Raji (cell line): ENCODE data around the gene RNF207.

Source experiments
- POLR2A ChIP-seq: IDR thresholded peaks from 2 replicates; pipeline ENCODE4 v1.6.1; 2011; ENCODE audit warnings: low read depth, low read length, control low read depth; ENCODE audit not compliant: insufficient read depth

The RNF207 gene

DNA sequence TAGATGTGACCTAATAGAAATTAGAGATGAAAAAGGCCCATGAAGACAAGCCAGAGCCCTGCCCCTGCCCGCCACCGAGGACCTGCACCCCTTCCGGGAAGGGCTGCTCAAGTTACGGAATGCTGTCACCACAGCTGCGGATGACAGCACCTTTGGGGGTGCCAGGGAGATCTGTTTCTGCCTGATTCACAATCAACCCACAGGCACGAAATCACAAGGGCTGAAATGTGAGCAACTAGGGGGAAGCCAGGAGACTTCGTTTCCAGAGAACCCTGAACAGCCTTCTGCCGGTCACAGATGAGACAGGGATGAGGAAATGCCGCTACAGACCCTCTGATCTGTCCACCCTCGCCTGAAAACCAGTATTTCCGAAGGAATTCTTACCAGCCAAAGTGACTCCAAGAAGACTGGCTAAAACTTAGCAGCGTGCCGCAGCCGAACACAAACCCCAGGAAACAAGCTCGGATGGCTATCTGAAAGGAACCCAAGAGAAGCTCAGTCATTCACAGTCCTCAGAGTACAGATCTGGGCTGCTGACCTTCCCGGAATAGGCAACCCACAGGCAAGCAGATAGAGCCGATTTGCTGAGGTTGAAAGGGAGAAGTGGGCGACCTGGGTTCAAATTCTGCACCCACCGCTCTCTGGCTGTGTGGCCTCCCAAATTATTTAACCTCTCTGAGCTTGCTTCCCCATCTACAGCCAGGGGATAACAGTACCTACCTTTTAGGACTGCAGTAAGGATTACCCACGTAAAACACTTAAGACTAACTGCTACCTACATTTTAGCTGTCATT, 28.8 kb downstream of the RNF207 start:
- TF ChIP-seq POLR2A, result no peak

DNA sequence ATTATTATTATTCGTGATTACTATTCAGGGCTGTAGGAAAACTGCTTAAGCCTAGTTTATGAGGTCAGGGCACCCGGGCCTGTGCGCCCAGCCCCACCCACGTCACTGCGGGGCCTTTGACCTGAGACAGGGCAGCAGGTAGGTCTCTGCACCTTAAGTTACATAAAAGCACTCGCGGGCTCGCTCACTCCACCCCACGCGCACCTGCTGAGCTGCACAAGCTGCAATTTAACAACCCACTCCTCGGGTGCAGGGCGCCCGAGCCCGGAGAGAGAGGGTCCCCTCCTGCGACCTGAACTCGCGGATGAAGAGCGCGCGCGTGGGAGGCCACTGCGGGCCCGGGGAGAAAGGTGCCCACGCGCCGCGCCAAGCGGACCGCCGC, 29.4 kb downstream of the RNF207 start:
- TF ChIP-seq POLR2A, result no peak

DNA sequence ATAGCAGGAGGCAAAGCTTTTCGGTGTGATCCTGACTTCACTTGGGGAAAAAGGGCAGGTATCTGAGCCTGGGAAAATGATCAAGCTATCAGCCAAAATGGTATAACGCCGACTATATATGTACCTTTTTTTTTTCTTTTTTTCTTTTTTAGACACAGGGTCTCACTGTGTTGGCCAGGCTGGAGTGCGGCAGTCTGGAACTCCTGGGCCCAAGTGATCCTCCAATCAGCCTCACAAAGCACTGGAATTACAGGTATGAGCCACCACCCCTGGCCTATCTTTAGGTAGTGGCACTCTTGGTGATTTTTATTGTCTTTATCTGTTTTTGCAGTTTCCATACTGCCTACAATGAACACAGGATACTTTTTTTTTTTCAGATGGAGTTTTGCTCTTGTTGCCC, 31.2 kb downstream of the RNF207 start:
- no peak for TF ChIP-seq POLR2A

DNA sequence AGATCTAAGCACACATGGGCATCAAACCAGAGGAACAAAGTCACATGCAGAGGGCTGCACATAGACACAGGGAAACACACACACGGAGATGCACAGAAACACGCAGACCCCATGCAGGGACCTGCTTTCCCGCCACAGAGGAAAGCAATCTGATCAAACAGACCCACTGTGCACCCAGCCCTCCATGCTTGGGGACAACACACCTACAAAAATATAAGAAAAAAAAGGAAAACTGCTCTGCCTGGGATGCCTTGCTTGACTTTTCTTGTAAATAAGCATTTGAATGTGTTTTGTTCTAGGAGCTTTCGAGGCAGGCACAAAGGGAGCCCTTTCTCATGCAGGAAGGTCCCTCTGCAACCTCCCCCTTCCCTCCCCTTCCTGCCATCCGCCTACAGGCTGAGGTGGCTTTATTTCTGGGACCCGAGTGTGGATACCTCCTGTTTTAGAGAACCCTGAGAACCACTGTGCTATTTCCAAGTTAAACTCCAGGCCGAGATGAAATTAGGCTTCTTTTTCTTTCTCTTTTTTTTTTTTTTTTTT, 33.4 kb downstream of the RNF207 start:
- no peak for TF ChIP-seq POLR2A

DNA sequence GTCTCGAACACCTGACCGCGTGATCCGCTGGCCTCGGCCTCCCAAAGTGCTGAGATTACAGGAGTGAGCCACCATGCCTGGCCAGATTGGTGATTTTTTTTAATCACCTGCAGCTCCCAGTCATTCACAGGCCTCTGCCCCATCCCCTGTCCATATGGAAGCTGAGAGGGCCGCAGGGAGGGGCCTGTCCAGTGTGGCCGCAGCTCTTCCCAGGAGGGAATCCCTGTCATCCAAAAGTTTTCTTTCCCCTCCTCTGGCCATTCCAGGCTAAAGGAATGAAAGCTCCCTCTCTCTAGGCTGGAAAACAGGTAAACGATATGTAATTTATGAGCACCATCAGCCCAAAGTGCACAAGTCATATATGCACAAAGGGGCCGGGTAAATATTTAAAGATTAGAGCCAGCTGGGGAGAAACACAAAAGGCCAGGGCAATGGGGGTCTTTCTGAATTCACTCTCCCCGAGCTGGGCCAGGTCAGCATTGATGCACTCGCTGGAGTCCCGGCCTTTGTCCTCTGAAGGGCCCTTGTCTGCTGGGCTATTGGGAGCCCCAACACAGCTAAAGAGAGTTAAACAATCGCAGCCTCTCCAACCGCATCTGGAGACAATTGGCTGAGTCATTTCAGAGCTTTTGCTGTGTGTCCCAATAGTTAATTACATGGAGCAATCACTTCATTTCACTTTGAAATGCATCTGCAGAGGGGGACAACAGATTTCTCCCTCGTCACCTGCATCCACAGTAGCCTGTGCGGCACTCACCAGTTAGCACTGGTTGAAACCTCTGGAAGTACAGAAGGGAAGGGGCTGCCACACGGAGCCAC, 34.2 kb downstream of the RNF207 start:
- TF ChIP-seq POLR2A, result no peak

DNA sequence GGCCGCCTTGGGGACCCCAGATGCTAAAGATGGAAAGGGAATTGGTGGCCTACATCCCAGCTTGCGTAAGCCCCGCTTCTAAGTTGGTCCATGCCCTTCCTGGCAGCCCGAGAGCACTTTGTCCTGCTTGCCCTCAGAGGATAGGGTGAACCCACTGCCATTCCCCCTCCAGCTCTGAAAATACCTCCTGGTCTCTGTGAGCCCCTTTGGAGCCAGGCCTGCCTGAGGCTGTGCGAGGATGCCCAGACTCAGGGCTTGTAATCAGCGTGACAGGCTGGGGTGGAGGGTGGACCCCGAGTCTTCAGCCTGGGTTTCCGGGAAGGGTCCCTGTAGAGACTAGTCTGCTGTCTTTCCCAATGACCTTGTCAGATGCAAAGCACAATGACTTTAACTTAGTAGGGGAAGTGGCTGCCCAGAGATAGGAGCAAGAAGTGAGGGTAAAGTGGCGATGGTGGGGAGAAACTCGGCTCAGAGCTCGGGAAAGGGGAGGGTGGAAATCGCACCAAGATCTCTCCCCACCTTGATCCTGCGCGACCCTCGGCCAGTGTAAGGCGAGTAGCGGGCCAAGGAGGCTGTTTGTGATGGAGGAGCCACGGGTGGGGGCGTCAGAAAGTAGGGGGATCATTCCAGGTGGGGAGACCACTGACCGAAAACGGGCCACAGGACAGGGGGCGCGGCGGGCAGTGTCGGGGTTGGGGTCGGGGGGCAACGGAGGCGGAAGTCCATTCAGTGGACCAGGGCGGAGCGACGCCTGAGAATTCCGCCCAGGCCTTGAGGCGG, 35.4 kb downstream of the RNF207 start:
- TF ChIP-seq POLR2A, result no peak

DNA sequence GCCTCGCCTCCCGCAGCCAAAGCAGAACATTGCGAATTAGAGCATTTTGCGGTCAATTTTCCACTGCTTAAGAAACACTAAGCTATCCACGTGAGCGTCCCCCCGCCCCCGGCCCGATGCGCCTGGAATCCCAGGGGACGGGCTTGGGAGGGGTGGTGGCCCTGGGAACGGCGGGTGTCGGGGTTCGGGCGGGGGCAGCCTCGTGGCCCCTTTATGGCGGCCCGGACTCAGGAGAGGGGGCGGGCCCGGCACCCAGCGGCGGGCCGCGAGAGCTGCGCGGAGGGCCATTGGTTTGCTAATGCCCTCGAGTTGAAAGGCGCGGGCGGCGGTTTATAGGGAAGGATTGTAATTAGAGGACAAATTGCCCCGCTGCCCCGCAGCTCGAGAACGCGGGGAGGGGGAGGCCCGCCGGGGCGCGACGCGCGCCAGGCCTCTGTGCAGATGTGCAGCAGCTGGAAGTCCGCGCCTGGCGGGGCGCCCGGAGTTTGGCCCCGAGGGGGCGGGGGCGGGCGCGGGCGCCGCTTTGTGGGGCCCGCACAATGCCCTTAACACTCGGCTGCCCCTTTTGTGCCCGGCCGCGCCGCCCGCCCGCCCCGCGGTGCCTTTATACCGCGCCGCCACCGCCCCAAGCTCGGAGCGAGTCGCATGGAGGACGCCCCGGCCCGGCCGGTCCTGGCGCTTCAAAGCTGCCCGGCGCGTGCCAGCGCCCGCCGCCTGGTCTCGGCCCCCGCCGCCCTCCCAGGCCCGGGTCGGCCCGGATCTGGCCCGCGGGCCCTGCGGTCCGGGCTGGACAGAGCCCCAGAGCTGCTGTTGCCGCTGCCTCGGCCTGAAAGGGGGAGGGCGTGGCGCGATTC, 36.2 kb downstream of the RNF207 start:
- no peak for TF ChIP-seq POLR2A

DNA sequence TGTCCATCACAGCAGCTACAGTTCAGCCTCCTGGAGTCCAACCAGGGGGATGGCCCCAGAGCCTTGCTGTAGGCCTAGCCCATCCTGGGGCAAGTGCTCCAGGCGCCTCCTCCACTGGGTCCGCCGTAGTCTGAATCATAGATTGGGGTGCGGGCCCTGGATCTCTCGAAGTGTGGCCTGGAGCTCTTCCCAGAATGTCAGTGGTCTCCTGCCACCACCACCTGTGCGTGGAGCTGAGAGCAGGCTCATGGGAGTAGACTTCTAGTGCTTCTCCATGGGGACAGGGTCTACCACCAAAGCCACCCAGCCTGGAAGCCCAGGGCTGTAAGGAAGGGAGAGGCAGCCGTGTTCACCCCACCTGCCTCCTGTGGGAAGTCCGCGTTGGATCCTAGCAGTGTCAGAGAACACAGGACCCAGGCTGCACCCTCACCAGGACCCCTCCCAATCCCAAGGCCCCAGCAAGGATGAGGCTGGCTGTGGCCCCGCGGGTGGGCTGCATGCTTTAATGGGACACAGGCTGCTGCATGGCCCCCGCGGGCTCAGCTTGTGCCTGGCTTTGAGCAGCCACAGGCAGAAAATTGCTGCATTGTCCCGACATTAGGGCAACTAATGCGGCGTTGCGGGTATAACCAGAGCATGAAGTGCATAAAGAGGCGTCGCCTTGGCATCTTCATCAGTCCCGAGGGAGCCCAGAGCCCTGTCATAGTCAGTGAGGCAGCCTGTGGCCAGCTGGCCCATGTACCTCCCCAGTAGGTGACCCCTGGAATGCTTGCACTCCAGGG, 37.3 kb downstream of the RNF207 start:
- no peak for TF ChIP-seq POLR2A

DNA sequence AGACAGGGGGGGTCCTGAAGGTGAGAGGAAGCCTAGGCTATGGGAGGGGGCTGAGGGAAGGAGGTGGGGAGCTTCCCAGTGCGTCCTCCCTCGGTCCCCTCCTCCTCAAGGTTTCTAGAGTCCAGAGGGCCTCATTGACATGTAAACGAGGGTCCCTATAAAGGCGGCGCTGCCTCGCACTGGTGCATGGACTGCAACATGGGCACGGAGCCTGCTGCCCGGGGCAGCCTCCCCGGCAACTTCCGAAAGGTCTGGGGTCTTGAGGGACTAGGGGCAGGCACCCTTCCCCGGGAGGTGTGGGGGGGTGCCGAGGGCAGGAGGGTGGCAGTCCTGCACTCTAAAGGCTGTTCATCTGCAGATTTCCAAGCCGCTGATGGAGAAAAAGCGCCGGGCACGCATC, 38.1 kb downstream of the RNF207 start, which contains the start of gene HES3:
HES3 (plus strand) TSS at position 187 of the 400 bp plus-strand sequence; CDS start at position 374, 187 bp downstream.
- no peak for TF ChIP-seq POLR2A

DNA sequence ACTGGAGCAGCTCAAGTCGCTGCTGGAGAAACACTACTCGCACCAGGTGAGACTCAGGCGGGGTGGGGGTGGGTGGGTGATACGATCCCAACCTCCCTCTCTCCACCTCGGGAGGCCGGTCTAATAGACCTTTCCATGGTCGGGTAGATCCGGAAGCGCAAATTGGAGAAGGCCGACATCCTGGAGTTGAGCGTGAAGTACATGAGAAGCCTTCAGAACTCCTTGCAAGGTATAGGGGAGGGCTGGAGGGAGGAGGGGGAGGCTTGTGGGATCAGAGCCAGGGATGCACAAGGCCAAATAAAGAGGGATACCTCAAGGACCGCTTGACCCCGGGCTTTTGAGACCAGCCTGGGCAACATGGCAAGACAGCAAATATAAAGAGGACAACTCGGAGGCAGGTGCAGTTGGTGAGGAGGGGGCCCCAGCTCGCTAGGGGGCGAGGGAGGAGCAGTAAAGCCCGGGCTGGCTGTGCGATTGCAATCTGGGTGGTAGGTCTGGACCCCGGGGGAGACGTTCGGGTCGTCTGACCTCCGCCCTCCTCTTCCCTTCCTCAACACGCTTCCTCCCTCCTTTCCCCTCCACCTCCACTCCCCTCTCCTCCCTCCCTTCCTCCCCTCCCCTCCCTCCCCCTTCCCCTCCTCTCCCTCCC, 38.6 kb downstream of the RNF207 start:
- no peak for TF ChIP-seq POLR2A

DNA sequence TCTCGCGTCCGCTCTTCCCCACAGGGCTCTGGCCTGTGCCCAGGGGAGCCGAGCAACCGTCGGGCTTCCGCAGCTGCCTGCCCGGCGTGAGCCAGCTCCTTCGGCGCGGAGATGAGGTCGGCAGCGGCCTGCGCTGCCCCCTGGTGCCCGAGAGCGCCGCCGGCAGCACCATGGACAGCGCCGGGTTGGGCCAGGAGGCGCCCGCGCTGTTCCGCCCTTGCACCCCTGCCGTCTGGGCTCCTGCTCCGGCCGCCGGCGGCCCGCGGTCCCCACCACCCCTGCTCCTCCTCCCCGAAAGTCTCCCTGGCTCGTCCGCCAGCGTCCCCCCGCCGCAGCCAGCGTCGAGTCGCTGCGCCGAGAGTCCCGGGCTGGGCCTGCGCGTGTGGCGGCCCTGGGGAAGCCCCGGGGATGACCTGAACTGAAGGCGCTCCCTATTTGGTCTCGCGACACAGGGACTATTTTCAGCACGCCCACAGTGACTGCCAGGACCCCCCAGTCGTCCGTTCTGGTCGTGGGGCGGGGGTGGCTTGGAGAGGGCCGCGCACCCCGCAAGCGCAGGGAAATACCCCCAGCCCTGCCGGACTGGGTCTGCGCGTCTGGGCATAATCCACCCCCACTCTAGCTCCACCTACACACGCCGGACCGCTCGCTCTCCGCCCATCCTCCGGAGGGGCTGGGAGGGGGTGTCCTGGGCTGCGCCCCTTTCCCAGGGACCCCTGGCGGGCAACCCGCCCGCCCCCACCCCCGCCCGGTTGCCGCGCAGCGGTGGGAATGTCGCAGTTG, 39.4 kb downstream of the RNF207 start:
- TF ChIP-seq POLR2A, result no peak

DNA sequence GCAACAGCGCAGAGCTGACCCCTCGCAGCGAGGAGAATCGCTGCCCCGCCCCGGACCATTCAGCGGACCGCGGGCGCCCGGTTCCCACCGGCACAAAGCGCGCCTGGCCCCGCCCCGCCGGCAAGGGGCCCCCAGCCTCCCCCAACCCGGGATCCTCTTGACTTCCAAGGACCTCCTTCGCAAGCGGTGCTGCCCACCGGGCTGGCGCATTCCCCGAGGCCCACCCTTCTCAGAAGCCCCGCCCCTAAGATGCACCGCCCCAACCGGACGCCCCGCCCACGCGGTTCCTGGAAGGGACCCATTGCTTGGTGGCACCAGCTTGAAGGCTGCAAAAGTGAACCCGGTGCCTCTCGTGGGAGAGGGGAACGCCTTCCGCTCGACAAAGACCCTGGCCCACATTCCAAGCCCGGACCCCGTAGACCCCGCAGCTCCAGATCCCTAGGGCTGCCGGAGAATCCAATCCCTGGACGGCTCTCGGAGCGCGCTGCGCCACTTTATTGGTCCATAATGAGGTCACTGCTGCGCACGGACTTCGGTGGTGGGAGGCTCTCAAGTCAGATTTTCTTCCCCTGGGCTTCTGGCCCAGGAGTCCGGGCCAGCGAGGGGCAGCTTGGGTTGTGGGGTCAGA, 40.1 kb downstream of the RNF207 start:
- no peak for TF ChIP-seq POLR2A
